Natural killer cell (primary cell): ENCODE results near the gene VAV3. TPM values are rescaled to one million over a fixed set of nuclear protein-coding genes. Genes with fewer than 3 reads are reported as not detected.

ENCODE experiments used
- ATAC-seq, 3 donors: fragments of 150-1000 bp in 2 of 3; fragments of 200-7000 bp in 1 of 3; cut with Tn5 transposase; 1 replicate in 1 of 3; 2 replicates in 2 of 3; pipeline ENCODE4 v1.10.0; 2021; ENCODE audit warnings: mild to moderate bottlenecking in 2 of 3, moderate library complexity in 2 of 3
- DNase-seq, 2 donors: peaks; one replicate each; pipeline versions ENCODE4 v3.0.0 to v3.0.0-alpha.2; 2013 to 2021; ENCODE audit warnings: mixed read lengths in 1 of 2
- H3K27ac ChIP-seq: one replicate; pipeline ENCODE4 v1.5.1; 2013; ENCODE audit warnings: mild to moderate bottlenecking, low read length
- H3K27me3 ChIP-seq: one replicate; pipeline ENCODE4 v1.6.1; 2013; ENCODE audit warnings: low read length; ENCODE audit not compliant: control insufficient read depth, insufficient read depth
- H3K36me3 ChIP-seq: one replicate; pipeline ENCODE4 v1.6.1; 2013; ENCODE audit warnings: low read length; ENCODE audit not compliant: control insufficient read depth, insufficient read depth
- H3K4me1 ChIP-seq: one replicate; pipeline ENCODE4 v1.6.1; 2013; ENCODE audit warnings: low read length; ENCODE audit not compliant: control insufficient read depth, insufficient read depth
- H3K4me3 ChIP-seq: one replicate; pipeline ENCODE4 v1.5.1; 2013; ENCODE audit warnings: low read length
- H3K9me3 ChIP-seq: one replicate; pipeline ENCODE4 v1.6.1; 2013; ENCODE audit warnings: low read length; ENCODE audit not compliant: control insufficient read depth, insufficient read depth
- H3K27ac Mint-ChIP-seq, 2 donors: one replicate each; pipeline ENCODE4 v1.8.0; 2022; ENCODE audit warnings: mild to moderate bottlenecking in 2 of 2, mixed read lengths in 2 of 2, moderate library complexity in 1 of 2
- H3K27me3 Mint-ChIP-seq, 2 donors: one replicate each; pipeline ENCODE4 v1.8.0; 2022; ENCODE audit warnings: low read depth in 2 of 2, mixed read lengths in 2 of 2
- H3K36me3 Mint-ChIP-seq: one replicate; pipeline ENCODE4 v1.8.0; 2022; ENCODE audit warnings: mixed read lengths
- H3K4me1 Mint-ChIP-seq, 2 donors: one replicate each; pipeline ENCODE4 v1.8.0; 2022; ENCODE audit warnings: mixed read lengths in 2 of 2
- H3K4me3 Mint-ChIP-seq: one replicate; pipeline ENCODE4 v1.8.0; 2022; ENCODE audit warnings: mild to moderate bottlenecking, moderate library complexity, mixed read lengths
- H3K9me3 Mint-ChIP-seq, 2 donors: one replicate each; pipeline ENCODE4 v1.8.0; 2022; ENCODE audit warnings: mixed read lengths in 2 of 2
- WGBS: methylation state at CpG from one replicate; pipeline ENCODE4 v1.1.7; 2013; ENCODE audit warnings: missing lambda C conversion rate; ENCODE audit not compliant: insufficient coverage; 5-methylcytosine and 5-hydroxymethylcytosine counted together
- intact Hi-C: fragments of 100-400 bp; cut with micrococcal nuclease; formaldehyde crosslinking; loops from one replicate; pipeline ENCODE4 v1.14.2; 2022
- total RNA-seq, 4 donors: library from RNA; stranded (reverse); fragments of 120-200 nt in 1 of 4; gene quantifications; one replicate each; pipeline versions ENCODE4 v1.2.3 to v1.2.4, GENCODE V29; 2013 to 2022
- TF ChIP-seq, protein P1 (sequence below): fragments of 200-600 bp; IDR thresholded peaks from one replicate; pipeline ENCODE4 v1.8.0; 2022; ENCODE audit warnings: antibody characterized with exemption

Gene VAV3
- total RNA-seq, 3 donors from 2014 or later (not counting 1 experiment from before 2014, with no cell fraction given) = 95.8 to 101 (median 96.6) TPM

DNA sequence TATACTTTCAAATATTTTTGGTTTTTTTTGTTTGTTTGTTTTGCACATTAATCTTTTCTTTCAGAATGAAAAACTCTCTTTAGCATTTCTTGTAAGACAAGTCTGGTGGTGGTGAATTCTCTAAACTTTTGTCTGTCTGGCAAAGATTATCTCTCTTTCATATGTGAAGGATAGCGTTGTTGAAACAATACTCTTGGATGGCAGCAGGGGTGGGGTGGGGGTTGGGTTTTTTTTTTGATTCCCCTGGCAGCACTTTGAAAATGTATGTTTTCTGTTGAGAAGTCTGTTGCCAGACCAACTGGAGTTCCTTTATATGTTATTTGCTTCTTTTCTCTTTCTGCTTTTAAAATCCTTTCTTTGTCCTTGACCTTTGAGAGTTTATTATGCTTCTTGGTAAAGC lies 160.2 kb downstream of the VAV3 start:
- no peak for DNase-seq
- no peak overlapping the region for H3K4me3 ChIP-seq
- no peaks in the 10 kb centered on the region for H3K9me3 ChIP-seq

DNA sequence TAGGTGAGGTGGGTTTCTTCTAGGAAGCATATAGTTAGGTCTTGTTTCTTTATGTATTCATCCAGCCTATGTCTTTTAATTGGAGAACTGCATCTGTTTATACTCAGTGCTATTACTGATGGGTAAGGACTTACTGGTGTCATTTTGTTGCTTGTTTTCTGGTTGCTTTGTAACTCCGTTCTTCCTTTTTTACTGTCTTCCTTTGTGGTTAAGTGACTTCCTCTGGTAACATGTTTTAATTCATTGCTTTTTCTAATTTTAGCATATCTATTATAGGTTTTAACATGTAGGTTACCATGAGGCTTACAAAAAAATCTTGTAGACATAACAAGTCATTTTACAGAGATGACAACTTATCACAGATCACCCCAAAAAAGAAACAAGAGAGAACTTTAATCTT lies 160.8 kb downstream of the VAV3 start:
- Mint-ChIP-seq H3K27me3 (no peaks in the 10 kb centered on the region), H3K9me3 (no peaks in the 10 kb centered on the region), H3K36me3 (no peaks in the 10 kb centered on the region), H3K4me3 (peak overlapping the region; percentile 68), H3K4me1 (peaks cover 58 to 59% of the 10 kb centered on the region in 2 donors), H3K27ac (peak overlapping the region; percentile 35 to 73)
- WGBS = no CpG with 5 or more reads among the region's 1 CpG
- TF ChIP-seq, protein P1, sequence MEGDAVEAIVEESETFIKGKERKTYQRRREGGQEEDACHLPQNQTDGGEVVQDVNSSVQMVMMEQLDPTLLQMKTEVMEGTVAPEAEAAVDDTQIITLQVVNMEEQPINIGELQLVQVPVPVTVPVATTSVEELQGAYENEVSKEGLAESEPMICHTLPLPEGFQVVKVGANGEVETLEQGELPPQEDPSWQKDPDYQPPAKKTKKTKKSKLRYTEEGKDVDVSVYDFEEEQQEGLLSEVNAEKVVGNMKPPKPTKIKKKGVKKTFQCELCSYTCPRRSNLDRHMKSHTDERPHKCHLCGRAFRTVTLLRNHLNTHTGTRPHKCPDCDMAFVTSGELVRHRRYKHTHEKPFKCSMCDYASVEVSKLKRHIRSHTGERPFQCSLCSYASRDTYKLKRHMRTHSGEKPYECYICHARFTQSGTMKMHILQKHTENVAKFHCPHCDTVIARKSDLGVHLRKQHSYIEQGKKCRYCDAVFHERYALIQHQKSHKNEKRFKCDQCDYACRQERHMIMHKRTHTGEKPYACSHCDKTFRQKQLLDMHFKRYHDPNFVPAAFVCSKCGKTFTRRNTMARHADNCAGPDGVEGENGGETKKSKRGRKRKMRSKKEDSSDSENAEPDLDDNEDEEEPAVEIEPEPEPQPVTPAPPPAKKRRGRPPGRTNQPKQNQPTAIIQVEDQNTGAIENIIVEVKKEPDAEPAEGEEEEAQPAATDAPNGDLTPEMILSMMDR = no peak
- Histone ChIP-seq H3K9me3 (no peaks in the 10 kb centered on the region), H3K4me3 (no peak overlapping the region), H3K27ac (peak overlapping the region; percentile 57), H3K4me1 (peaks cover 13% of the 10 kb centered on the region), H3K36me3 (no peaks in the 10 kb centered on the region), H3K27me3 (no peaks in the 10 kb centered on the region)
- DNase-seq (peak in 1 of 2 donors; percentile 44), ATAC-seq (peak; percentile 64 to 67 (median 64))
- intact Hi-C loops = loop anchor here (2.0 kb wide), 1 partner anchor 25 kb away; no protein-coding TSS in a partner anchor

More for the DNA sequence above, 160.2 kb downstream of the VAV3 start:
- Mint-ChIP-seq H3K36me3 (no peaks in the 10 kb centered on the region), H3K4me3 (peak overlapping the region; percentile 68), H3K4me1 (peaks cover 59 to 61% of the 10 kb centered on the region in 2 donors), H3K27ac (peak overlapping the region; percentile 35 to 73), H3K9me3 (no peaks in the 10 kb centered on the region), H3K27me3 (no peaks in the 10 kb centered on the region)
- TF ChIP-seq, protein P1 = no peak
- Histone ChIP-seq H3K27ac (peak overlapping the region; percentile 10), H3K4me1 (peaks cover 13% of the 10 kb centered on the region), H3K36me3 (no peaks in the 10 kb centered on the region), H3K27me3 (no peaks in the 10 kb centered on the region)
- intact Hi-C loops = loop anchor here (2.0 kb wide), 1 partner anchor 24 kb away; no protein-coding TSS in a partner anchor
- WGBS = 9% methylated on average over 1 of the region's 1 CpG
- no peak for ATAC-seq

DNA sequence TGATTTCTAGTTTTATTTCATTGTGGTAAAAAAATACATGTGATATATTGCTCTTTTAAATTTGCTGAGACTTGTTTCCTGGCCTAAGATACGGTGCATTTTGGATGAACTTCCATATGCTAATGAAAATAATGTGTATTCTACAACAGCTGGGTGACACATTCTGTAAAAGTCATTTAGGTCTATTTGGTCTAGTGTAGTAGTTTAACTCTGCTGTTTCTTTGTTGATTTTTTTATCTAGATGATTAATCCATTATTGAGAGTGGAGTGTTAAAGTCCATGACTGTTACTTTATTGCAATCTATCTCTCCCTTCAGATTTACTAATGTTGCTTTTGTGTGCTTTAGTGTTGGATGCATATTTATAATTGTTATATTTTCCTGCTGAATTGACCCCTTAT lies 161.4 kb downstream of the VAV3 start:
- DNase-seq (no peak), ATAC-seq (peak in 1 of 3 donors; percentile 28)
- H3K4me1 ChIP-seq = peaks cover 13% of the 10 kb centered on the region
- WGBS = 0% methylated on average over 1 of the region's 1 CpG
- no peak overlapping the region for H3K4me3 ChIP-seq
- peak overlapping the region; percentile 57 for H3K27ac ChIP-seq
- intact Hi-C loops = no loop called here
- H3K4me1 Mint-ChIP-seq = peaks cover 55 to 59% of the 10 kb centered on the region in 2 donors
- no peaks in the 10 kb centered on the region for H3K27me3 ChIP-seq
- H3K9me3 ChIP-seq = no peaks in the 10 kb centered on the region
- H3K9me3 Mint-ChIP-seq = no peaks in the 10 kb centered on the region
- H3K36me3 Mint-ChIP-seq = no peaks in the 10 kb centered on the region
- no peaks in the 10 kb centered on the region for H3K27me3 Mint-ChIP-seq
- TF ChIP-seq, protein P1 = no peak
- H3K36me3 ChIP-seq = no peaks in the 10 kb centered on the region
- peak overlapping the region; percentile 68 for H3K4me3 Mint-ChIP-seq
- peak overlapping the region; percentile 35 to 73 for H3K27ac Mint-ChIP-seq

DNA sequence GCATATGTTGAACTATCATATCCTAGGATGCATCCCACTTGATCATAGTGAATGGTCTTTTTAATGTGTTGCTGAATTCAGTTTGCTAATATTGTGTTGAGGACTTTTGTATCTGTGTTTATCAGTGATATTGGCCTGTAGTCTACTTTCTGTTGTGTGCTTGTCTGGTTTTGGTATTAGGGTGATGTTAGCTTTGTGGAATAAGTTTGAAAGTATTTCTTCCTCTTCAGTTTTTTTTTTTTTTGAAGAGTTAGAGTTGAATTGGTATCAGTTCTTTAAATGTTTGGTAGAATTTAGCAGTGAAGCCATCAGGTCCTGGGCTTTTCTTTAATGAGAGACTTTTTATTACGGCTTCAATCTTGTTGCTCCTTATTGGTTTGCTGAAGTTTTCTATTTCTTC lies 162.3 kb downstream of the VAV3 start:
- intact Hi-C loops = no loop called here
- H3K27ac Mint-ChIP-seq = peak overlapping the region; percentile 35 to 73
- Histone ChIP-seq H3K4me3 (peak overlapping the region; percentile 10), H3K9me3 (no peaks in the 10 kb centered on the region), H3K36me3 (no peaks in the 10 kb centered on the region), H3K27ac (peak overlapping the region; percentile 57), H3K4me1 (peaks cover 13% of the 10 kb centered on the region), H3K27me3 (no peaks in the 10 kb centered on the region)
- H3K9me3 Mint-ChIP-seq = no peaks in the 10 kb centered on the region
- TF ChIP-seq, protein P1 = no peak
- peak overlapping the region; percentile 3 for H3K4me3 Mint-ChIP-seq
- WGBS = no CpG with 5 or more reads among the region's 1 CpG
- H3K4me1 Mint-ChIP-seq = peaks cover 53 to 56% of the 10 kb centered on the region in 2 donors
- no peaks in the 10 kb centered on the region for H3K36me3 Mint-ChIP-seq
- H3K27me3 Mint-ChIP-seq = no peaks in the 10 kb centered on the region
- no peak for DNase-seq
- ATAC-seq = no peak
